ENCODE data around the gene ITPR3.

Gene ITPR3

GRCh38 chr6:33597551-33598322 is 23.4 kb upstream of the ITPR3 start:
- H3K4me1 ChIP-seq (ENCODE audit: insufficient read depth, low read length, severe bottlenecking): peaks cover 9% of the 10 kb centered on the region
- no peak for TF ChIP-seq EZH2 (IDR thresholded peaks at IDR 0.05; ENCODE audit: borderline replicate concordance, low read length)
- no peak for TF ChIP-seq CTCF (IDR thresholded peaks at IDR 0.05; ENCODE audit: low read length)
- H3K4me2 ChIP-seq (ENCODE audit: low read length): no peak overlapping the region
- H3F3A ChIP-seq (ENCODE audit: insufficient read depth, low read length): no peaks in the 10 kb centered on the region
- H3K9ac ChIP-seq (ENCODE audit: low read length): no peak overlapping the region
- H2AFZ ChIP-seq (ENCODE audit: low read length): no peak overlapping the region
- no peak overlapping the region for H3K27ac ChIP-seq (ENCODE audit: low read depth, low read length, poor library complexity, severe bottlenecking)
- no peaks in the 10 kb centered on the region for H3K9me2 ChIP-seq (ENCODE audit: low read depth, low read length)
- H3K9me3 ChIP-seq (ENCODE audit: low read length): no peaks in the 10 kb centered on the region
- H3K4me3 ChIP-seq (ENCODE audit: low read depth, low read length, poor library complexity, severe bottlenecking): no peak overlapping the region
- H4K20me1 ChIP-seq (ENCODE audit: insufficient read depth, low read length): no peaks in the 10 kb centered on the region
- 0 out of 2 replicates have a peak, but pooled peaks cover 4% of the 10 kb centered on the region for H3K27me3 ChIP-seq (ENCODE audit: insufficient read depth, low read length)
- H3K36me3 ChIP-seq (ENCODE audit: insufficient read depth, low read length): no peaks in the 10 kb centered on the region
- H3K79me2 ChIP-seq (ENCODE audit: insufficient read depth, low read length): no peaks in the 10 kb centered on the region

GRCh38 chr6:33599413-33599938 is 21.6 kb upstream of the ITPR3 start:
- Histone ChIP-seq H3K27ac (ENCODE audit: low read depth, low read length, poor library complexity, severe bottlenecking) (no peak overlapping the region), H3K79me2 (ENCODE audit: insufficient read depth, low read length) (no peaks in the 10 kb centered on the region), H4K20me1 (ENCODE audit: insufficient read depth, low read length) (no peaks in the 10 kb centered on the region), H3K4me1 (ENCODE audit: insufficient read depth, low read length, severe bottlenecking) (no peaks in the 10 kb centered on the region), H3K9me2 (ENCODE audit: low read depth, low read length) (no peaks in the 10 kb centered on the region), H3K27me3 (ENCODE audit: insufficient read depth, low read length) (peaks cover 4% of the 10 kb centered on the region; the same call in 1 of the 2 replicates), H3K4me2 (ENCODE audit: low read length) (no peak overlapping the region), H3K9me3 (ENCODE audit: low read length) (no peaks in the 10 kb centered on the region), H3F3A (ENCODE audit: insufficient read depth, low read length) (no peaks in the 10 kb centered on the region), H2AFZ (ENCODE audit: low read length) (no peak overlapping the region), H3K9ac (ENCODE audit: low read length) (no peak overlapping the region), H3K4me3 (ENCODE audit: low read depth, low read length, poor library complexity, severe bottlenecking) (no peak overlapping the region), H3K36me3 (ENCODE audit: insufficient read depth, low read length) (no peaks in the 10 kb centered on the region)
- TF ChIP-seq CTCF (IDR thresholded peaks at IDR 0.05; ENCODE audit: low read length): no peak
- no peak for TF ChIP-seq EZH2 (IDR thresholded peaks at IDR 0.05; ENCODE audit: borderline replicate concordance, low read length)

- H3K9me3 ChIP-seq (ENCODE audit: low read length): no peaks in the 10 kb centered on the region
- H3F3A ChIP-seq (ENCODE audit: insufficient read depth, low read length): no peaks in the 10 kb centered on the region
Observed at GRCh38 chr6:33600761-33601160, 20.4 kb upstream of the ITPR3 start.

More at GRCh38 chr6:33600761-33601160, 20.4 kb upstream of the ITPR3 start:
- Histone ChIP-seq H3K4me1 (ENCODE audit: insufficient read depth, low read length, severe bottlenecking) (no peaks in the 10 kb centered on the region), H3K27ac (ENCODE audit: low read depth, low read length, poor library complexity, severe bottlenecking) (no peak overlapping the region), H3K4me2 (ENCODE audit: low read length) (no peak overlapping the region), H3K36me3 (ENCODE audit: insufficient read depth, low read length) (no peaks in the 10 kb centered on the region), H4K20me1 (ENCODE audit: insufficient read depth, low read length) (no peaks in the 10 kb centered on the region), H2AFZ (ENCODE audit: low read length) (no peak overlapping the region), H3K9ac (ENCODE audit: low read length) (no peak overlapping the region), H3K27me3 (ENCODE audit: insufficient read depth, low read length) (peaks cover 4% of the 10 kb centered on the region; the same call in 1 of the 2 replicates), H3K4me3 (ENCODE audit: low read depth, low read length, poor library complexity, severe bottlenecking) (no peak overlapping the region), H3K79me2 (ENCODE audit: insufficient read depth, low read length) (no peaks in the 10 kb centered on the region), H3K9me2 (ENCODE audit: low read depth, low read length) (no peaks in the 10 kb centered on the region)
- TF ChIP-seq CTCF (IDR thresholded peaks at IDR 0.05; ENCODE audit: low read length) (no peak), EZH2 (IDR thresholded peaks at IDR 0.05; ENCODE audit: borderline replicate concordance, low read length) (no peak)
